Hepatic stellate cell (primary cell): Measurements from ENCODE around the gene RAB3A.
"Not testable (repeated sequence)": the region's sequence is repeated elsewhere in the genome, so short reads cannot be mapped to it uniquely, and the experiment has no call there.

Source experiments
- DNase-seq: peaks from one replicate; pipeline ENCODE4 v3.0.0; 2011; ENCODE audit warnings: low spot score

RAB3A gene

DNA sequence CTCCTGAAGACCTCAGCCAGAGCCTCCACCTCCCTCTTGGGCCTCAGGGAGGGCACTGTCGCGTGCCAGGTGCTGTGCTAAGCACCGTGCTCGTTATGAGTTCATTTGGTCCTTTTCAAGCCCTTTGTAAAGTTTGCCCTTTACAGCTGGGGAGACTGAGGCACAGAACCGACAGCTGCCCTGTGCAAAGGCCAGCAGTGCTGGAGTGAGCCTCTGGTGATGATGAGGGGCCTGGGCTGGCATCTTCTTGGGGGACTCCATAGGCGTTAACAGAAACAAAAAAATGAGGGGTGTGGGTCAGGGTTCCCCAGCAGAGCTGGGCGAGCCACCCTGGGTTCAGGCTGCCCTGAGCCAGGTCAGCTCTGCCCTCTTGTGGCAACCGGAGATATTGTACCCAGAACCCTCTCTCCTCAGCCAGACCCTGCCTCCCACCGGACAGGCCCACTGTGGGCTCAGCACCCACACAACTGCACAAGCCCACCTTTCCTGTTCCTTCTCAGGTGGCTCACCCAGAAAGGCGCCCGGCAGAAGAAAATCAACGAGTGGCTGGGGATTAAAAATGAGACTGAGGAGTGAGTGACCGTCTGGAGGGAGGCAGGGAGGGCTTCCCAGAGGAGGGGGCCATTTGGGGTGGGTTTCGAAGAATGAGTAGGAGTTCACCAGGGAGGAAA is 35.7 kb downstream of the RAB3A start:
- peak; percentile 86 for DNase-seq

- DNase-seq, result no peak
Observed at GRCh38 chr19:18167011-18167410, 36.8 kb downstream of the RAB3A start.

- no peak for DNase-seq
Observed at GRCh38 chr19:18165794-18166544, 37.9 kb downstream of the RAB3A start.

DNA sequence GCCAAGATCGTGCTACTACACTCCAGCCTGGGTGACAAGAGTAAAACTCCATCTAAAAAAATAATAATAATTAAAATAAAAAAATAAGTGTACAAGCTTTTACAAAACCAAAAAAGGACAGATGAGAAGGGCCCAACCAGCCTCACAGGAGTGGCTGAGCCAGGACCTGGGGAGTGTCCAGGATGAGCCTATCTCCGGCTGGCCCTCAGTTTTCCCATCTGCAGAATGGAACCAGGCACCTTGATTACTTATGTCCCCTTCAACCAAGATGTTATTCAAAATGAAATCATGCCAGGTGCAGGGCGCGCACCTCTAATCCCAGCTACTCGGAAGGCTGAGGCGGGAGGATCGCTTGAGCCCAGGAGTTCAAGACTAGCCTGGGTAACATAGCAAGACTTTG is 39.8 kb downstream of the RAB3A start:
- no peak for DNase-seq

GRCh38 chr19:18161636-18162002 is 42.2 kb downstream of the RAB3A start:
- no peak for DNase-seq

DNA sequence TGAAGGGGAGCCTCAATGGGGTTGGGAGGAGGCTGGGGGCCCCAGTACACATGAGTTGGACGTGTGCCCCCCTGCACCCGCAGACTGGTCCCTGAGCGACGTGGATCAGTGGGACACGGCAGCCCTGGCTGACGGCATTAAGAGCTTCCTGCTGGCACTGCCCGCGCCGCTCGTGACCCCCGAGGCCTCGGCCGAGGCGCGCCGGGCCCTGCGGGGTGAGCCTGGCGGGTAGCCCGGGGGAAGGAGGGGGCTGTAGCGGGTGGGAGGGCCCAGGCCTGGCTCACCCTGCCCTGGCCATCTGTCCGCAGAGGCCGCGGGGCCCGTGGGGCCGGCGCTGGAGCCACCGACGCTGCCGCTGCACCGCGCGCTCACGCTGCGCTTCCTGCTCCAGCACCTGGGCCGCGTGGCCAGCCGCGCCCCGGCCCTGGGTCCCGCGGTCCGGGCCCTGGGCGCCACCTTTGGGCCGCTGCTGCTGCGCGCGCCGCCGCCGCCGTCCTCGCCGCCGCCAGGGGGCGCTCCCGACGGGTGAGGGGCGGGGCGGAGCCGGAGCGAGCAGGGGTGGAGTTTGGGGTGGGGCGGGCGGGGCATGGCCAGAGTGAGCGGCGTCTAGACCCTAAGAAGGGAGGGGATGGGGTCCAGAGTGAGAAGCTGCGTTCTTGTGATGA is 42.7 kb downstream of the RAB3A start:
- peak; percentile 90 for DNase-seq

GRCh38 chr19:18160493-18160970 is 43.3 kb downstream of the RAB3A start:
- no peak for DNase-seq

DNA sequence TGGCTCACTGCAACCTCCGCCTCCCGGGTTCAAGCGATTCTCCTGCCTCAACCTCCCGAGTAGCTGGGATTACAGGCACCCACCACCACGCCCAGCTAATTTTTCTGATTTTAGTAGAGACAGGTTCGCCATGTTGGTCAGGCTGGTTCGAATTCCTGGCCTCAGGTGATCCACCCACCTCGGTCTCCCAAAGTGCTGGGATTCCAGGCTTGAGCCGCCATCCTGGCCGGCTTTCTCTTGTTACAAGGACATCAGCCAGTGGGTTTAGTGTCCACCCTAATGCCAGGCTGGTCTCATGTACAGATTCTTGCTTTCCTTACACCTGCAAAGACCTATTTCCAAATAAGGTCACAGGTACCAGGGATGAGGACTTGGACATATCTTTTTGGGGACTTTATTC is 44.0 kb downstream of the RAB3A start:
- DNase-seq, result no peak

DNA sequence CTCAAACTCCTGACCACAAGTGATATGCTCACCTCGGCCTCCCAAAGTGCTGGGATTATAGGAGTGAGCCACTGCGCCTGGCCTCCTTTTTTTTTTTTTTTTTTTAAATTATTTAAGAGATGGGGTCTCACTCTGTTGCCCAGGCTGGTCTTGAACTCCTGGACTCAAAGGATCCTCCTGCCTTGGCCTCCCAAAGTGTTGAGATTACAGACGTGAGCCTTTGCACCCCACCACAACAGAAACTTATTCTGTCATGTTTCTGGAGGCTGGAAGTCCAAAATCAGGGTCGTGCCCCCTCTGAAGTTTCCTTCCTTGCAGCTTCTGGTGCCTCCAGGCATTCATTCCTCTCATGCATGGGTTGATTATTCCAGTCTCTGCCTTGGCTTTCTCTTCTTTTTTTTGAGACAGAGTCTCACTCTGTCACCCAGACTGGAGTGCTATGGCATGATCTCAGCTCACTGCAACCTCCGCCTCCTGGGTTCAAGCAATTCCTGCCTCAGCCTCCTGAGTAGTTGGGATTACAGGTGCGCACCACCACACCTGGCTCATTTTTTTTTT is 44.7 kb downstream of the RAB3A start:
- not testable (repeated sequence) for DNase-seq

DNA sequence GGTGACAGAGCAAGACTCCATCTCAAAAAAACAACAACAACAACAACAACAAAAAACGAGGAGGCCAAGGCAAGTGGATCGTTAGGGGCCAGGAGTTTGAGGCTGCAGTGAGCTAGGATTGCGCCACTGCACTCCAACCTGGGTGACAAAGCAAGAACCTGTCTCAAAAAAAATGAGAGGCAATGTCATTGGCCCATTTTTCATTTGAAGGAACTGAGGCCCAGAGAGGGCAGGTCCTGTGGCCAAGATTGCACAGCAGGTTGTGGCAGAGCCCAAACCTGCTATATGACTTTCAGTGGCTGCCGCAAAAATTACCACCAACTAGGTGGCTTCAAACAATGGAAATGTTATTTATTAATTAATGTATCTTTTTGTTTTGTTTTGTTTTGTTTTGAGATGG is 45.4 kb downstream of the RAB3A start:
- no peak for DNase-seq

DNA sequence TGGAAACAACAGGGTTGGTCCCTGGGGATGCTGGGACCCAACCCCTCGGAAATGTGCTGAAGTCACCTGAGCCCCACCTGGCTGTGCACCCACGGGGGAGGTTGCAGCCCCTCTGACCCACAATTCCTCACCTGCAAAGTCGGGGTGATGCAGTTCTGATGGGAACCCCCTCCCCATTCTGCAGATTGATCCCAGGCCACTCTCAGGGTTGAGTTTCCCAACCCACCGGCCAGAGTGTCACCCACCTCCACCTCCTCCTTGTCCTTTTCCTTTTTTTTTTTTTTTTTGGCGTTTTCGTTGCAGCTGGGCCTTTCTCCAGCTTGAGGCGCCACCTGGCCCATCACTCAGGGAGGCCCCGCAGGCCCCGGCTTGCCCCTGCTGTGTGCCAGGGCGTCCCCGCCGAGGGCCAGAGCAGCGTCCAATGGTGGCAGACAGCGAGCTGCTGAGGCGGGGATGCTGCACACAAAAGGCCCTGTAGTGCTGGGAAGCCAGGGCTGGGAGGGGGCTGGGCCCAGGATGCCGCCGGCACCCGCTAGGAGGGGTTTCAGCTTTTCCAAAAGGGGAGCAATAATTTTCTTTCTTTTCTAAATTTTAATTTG is 46.3 kb downstream of the RAB3A start:
- no peak for DNase-seq

- peak; percentile 92 for DNase-seq
Observed at GRCh38 chr19:18156841-18157464, 46.9 kb downstream of the RAB3A start.

GRCh38 chr19:18156268-18156667 is 47.6 kb downstream of the RAB3A start:
- no peak for DNase-seq

GRCh38 chr19:18155095-18156087 is 48.5 kb downstream of the RAB3A start:
- no peak for DNase-seq

- no peak for DNase-seq
Observed at GRCh38 chr19:18153556-18154134, 50.2 kb downstream of the RAB3A start.

DNA sequence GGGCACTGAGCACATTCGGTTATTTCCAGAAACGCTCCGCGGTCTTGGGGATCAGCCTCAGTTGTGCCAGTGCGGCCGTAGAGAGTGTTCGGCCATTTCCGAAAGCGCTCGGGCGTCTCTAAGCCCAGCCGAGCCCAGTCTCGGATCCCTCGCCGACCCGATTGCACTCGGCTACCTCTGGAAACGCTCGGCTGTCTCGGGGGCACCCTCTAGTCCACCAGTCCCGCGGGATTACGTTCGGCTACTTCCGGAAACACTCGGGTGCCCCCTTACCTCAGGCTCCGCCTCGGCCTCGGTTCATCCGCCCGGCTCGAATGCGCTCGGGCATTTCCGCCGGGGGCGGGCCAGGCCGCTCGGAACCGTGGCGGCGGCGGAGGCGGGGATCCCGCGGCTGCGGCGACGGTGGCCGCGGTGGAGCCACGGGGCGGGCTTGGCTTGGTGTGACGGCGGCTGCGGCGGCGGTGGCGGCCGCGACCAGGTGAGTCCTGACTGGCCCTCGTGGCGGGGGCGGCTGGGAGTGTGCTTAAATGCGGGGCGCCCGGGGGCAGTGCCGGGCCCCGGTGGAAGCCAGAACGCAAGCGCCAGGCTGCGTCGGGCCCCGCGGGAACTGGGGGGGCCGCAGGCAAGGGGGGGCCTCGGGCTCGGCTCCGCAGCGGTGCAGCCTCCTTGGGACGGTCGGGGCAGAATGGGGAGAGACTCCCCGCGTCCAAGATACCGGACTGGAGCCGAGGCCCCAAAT is 50.9 kb downstream of the RAB3A start, which contains the start of gene PIK3R2:
Gene PIK3R2, plus strand, starts transcription at position 347 of the 739 bp plus-strand sequence. CDS start 2,717 bp downstream, outside the sequence.
- DNase-seq, result peak; percentile 99

DNA sequence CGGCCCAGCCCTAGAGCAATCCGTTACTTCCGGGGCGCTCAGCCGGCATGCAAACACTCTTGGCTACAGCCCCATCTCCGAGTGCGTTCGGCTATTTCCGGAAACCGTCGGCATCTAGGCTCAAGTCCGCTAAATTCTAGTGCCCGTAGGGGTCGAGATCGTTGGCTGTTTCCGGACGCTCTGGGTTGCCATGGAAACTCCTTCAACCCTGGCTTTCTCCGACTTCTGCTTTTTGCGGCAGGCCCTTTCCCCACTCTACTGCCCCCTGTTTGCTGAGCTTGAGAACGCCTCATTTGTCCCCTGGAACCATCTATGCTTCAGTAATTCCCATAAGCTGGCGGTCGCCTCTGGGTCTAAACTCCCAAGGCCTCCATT is 51.4 kb downstream of the RAB3A start:
- peak; percentile 98 for DNase-seq

DNA sequence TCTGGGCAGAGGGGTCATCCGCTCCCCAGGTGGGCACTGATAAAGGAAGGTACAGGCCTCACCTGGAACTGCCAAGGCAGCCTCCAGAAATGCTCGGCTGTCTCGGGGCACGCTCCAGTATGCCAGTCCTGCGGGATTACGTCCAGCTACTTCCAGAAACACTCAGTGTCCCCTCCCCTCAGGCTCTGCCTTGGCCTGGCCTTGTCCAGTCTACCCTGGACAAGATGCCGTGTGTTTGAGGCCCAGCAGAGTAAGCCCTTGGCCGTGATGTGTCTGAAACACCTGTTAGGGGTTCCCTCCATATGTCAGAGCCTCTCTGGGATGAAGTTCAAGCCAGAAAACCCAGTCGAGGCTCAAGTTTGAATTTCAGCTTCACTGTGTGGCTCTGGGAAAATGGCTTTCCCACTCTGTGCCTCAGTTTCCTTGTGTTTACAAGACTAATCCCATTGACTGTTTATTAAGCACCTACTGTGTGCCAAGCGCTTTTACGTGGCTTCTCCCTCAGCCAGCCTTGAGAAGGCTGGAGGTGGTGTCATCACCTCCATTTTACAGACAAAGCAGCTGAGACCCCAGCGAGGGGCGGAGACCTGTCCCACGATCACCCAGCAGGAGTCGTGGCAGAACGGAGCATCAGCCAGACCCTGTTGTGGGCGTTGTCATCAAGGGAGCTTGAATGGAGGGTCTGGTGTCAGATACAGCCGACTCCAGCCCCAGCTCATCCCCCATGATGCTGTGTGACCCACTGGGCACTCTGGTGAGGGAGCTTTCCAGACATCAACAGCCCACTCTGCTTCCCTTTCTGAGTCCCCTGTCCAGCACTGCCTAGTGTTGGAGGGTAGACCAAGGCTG is 52.8 kb downstream of the RAB3A start:
- no peak for DNase-seq

DNA sequence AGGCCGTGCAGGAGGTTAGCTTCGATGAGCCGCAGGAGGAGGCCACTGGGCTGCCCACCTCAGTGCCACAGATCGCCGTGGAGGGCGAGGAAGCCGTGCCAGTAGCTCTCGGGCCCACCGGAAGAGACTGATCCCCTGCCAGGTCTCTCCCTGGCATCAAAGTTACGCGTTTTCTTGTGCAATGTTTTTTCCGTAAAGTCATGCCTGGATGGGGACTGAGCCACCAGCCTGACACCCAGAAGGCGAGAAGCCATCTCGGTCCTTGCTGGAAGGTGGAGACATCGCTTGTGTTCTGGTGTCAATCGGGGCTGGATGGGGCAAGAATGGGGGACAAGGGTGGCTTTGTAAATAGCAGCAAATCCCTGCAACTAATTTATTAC is 54.3 kb downstream of the RAB3A start:
- DNase-seq, result no peak
